Stomach (tissue), 9 donors: Measurements from ENCODE around the gene EEF1AKMT1. TPM values are rescaled to one million over a fixed set of nuclear protein-coding genes. Genes with fewer than 3 reads are reported as not detected.

ENCODE experiments used
- DNase-seq, 2 donors: peaks; one replicate each; pipeline versions ENCODE4 v3.0.0 to v3.0.0-alpha.2; 2013 to 2019
- H3K27ac ChIP-seq, 5 donors: fragments of 200-600 bp in 4 of 5; sonication (generic) in 4 of 5; one replicate each; pipeline ENCODE4 v1.5.1; 2013 to 2019; ENCODE audit warnings: mild to moderate bottlenecking in 1 of 5, moderate library complexity in 1 of 5
- H3K27me3 ChIP-seq, 3 donors: fragments of 200-600 bp; sonication (generic); one replicate each; pipeline ENCODE4 v1.5.1; 2017 to 2019; ENCODE audit warnings: mixed run types in 1 of 3
- H3K36me3 ChIP-seq, 4 donors: fragments of 200-600 bp; sonication (generic); 1 replicate in 3 of 4; 2 replicates in 1 of 4; pipeline ENCODE4 v1.5.1; 2016 to 2019
- H3K4me1 ChIP-seq, 4 donors: fragments of 200-600 bp; sonication (generic); one replicate each; pipeline ENCODE4 v1.5.1; 2016 to 2019
- H3K4me3 ChIP-seq, 4 donors: fragments of 200-600 bp; sonication (generic) in 3 of 4; one replicate each; pipeline ENCODE4 v1.5.1; 2016 to 2019; ENCODE audit warnings: mild to moderate bottlenecking in 1 of 4
- H3K9me3 ChIP-seq, 4 donors: fragments of 200-600 bp; sonication (generic); one replicate each; pipeline ENCODE4 v1.5.1; 2016 to 2019
- CTCF ChIP-seq, 7 experiments: fragments of 450-650 bp in 4 of 7; fragments of 200-600 bp in 3 of 7; sonication (generic) in 3 of 7; IDR thresholded peaks; one replicate each; pipeline ENCODE4 v1.5.1; 2016 to 2019; ENCODE audit warnings: antibody characterized with exemption in 7 of 7, control low read depth in 2 of 7, mild to moderate bottlenecking in 1 of 7
- EP300 ChIP-seq: sonication (generic); formaldehyde crosslinking; IDR thresholded peaks from one replicate; pipeline ENCODE4 v1.6.1; 2017; ENCODE audit warnings: antibody characterized with exemption
- POLR2A ChIP-seq, 4 donors: fragments of 450-650 bp; IDR thresholded peaks; one replicate each; pipeline ENCODE4 v1.6.1; 2016; ENCODE audit warnings: antibody characterized with exemption in 4 of 4, control low read depth in 2 of 4, mild to moderate bottlenecking in 1 of 4, moderate library complexity in 1 of 4
- POLR2AphosphoS5 ChIP-seq, 3 donors: sonication (generic); formaldehyde crosslinking; IDR thresholded peaks; one replicate each; pipeline ENCODE4 v1.6.1; 2016; ENCODE audit warnings: antibody characterized with exemption in 3 of 3
- WGBS, 5 donors: extraction: QIAGEN DNeasy Blood & Tissue Kit in 3 of 5; methylation state at CpG; one replicate each; pipeline versions ENCODE4 v1.1.5 to v1.1.7; 2013 to 2018; 5-methylcytosine and 5-hydroxymethylcytosine counted together
- intact Hi-C: fragments of 100-400 bp; cut with DNase I; formaldehyde crosslinking; loops from one replicate; pipeline ENCODE4 v1.15.1; 2023; ENCODE audit warnings: low total_unique reads
- polyA plus RNA-seq, 3 donors: library from polyadenylated mRNA; stranded (reverse); fragments of 200-250 nt; gene quantifications; one replicate each; pipeline ENCODE4 v1.2.3, GENCODE V29; 2013
- total RNA-seq, 5 donors: library from RNA; depleted of rRNA; stranded (reverse); fragments of >200 nt; gene quantifications; one replicate each; pipeline versions ENCODE4 v1.1.0 to v1.2.3, GENCODE V29; 2014 to 2016
- donor health status: healthy with polysubstance abuse.
- donor health status: Bipolar disorder and iron deficiency.
- donor health status: healthy.

EEF1AKMT1 gene
- total and polyA plus RNA-seq, 8 donors: 3.1 to 14.1 (median 7.2) TPM; not detected in 1

GRCh38 chr13:20808874-20809273 is 35.1 kb upstream of the EEF1AKMT1 start:
- no peak for DNase-seq
- Histone ChIP-seq H3K36me3 (peaks cover 10 to 48% (median 39%) of the 10 kb centered on the region in 4 donors), H3K27me3 (no peaks in the 10 kb centered on the region), H3K27ac (no peak overlapping the region), H3K4me3 (no peak overlapping the region), H3K9me3 (no peaks in the 10 kb centered on the region), H3K4me1 (peaks cover 0 to 9% (median 6%) of the 10 kb centered on the region in 4 donors)
- intact Hi-C loops: no loop called here
- 94 to 98% (median 94%) methylated on average over 4 of the region's 4 CpGs for WGBS, 5 donors
- TF ChIP-seq POLR2A (IDR thresholded peaks at IDR 0.05): no peak
- TF ChIP-seq POLR2AphosphoS5 (IDR thresholded peaks at IDR 0.05): no peak
- no peak for TF ChIP-seq CTCF (IDR thresholded peaks at IDR 0.05)
- TF ChIP-seq EP300: no peak

GRCh38 chr13:20803180-20803965 is 29.6 kb upstream of the EEF1AKMT1 start:
- no peak overlapping the region for H3K27ac ChIP-seq
- H3K4me1 ChIP-seq: no peaks in the 10 kb centered on the region
- no peak for TF ChIP-seq POLR2AphosphoS5 (IDR thresholded peaks at IDR 0.05)
- no peak for TF ChIP-seq EP300
- TF ChIP-seq CTCF (IDR thresholded peaks at IDR 0.05): no peak
- no peak for TF ChIP-seq POLR2A (IDR thresholded peaks at IDR 0.05)
- intact Hi-C loops: no loop called here
- no peak overlapping the region for H3K4me3 ChIP-seq
- DNase-seq: no peak
- no peaks in the 10 kb centered on the region for H3K27me3 ChIP-seq
- 91 to 96% (median 94%) methylated on average over 3 of the region's 3 CpGs for WGBS, 5 donors
- H3K9me3 ChIP-seq: no peaks in the 10 kb centered on the region
- H3K36me3 ChIP-seq: peaks cover 13 to 66% (median 50%) of the 10 kb centered on the region in 4 donors

GRCh38 chr13:20801707-20802106 is 27.9 kb upstream of the EEF1AKMT1 start:
- no peaks in the 10 kb centered on the region for H3K9me3 ChIP-seq
- peaks cover 5 to 60% (median 49%) of the 10 kb centered on the region in 4 donors for H3K36me3 ChIP-seq
- no peak for DNase-seq
- WGBS, 5 donors: 57 to 72% (median 70%) methylated on average over 2 of the region's 2 CpGs
- no peak overlapping the region for H3K4me3 ChIP-seq
- no peaks in the 10 kb centered on the region for H3K27me3 ChIP-seq
- H3K4me1 ChIP-seq: peaks cover 0 to 12% (median 4%) of the 10 kb centered on the region in 4 donors
- TF ChIP-seq POLR2AphosphoS5 (IDR thresholded peaks at IDR 0.05) (no peak), EP300 (no peak), POLR2A (IDR thresholded peaks at IDR 0.05) (no peak), CTCF (IDR thresholded peaks at IDR 0.05) (no peak)
- H3K27ac ChIP-seq: no peak overlapping the region
- intact Hi-C loops: no loop called here

GRCh38 chr13:20799726-20800416 is 26.1 kb upstream of the EEF1AKMT1 start:
- intact Hi-C loops: no loop called here
- 78 to 83% (median 81%) methylated on average over 6 of the region's 6 CpGs for WGBS, 5 donors

More at GRCh38 chr13:20799726-20800416, 26.1 kb upstream of the EEF1AKMT1 start:
- Histone ChIP-seq H3K36me3 (peaks cover 12 to 64% (median 57%) of the 10 kb centered on the region in 4 donors), H3K27ac (no peak overlapping the region), H3K4me1 (peaks cover 0 to 12% (median 5%) of the 10 kb centered on the region in 4 donors), H3K27me3 (no peaks in the 10 kb centered on the region), H3K4me3 (no peak overlapping the region), H3K9me3 (no peaks in the 10 kb centered on the region)
- TF ChIP-seq POLR2AphosphoS5 (IDR thresholded peaks at IDR 0.05) (no peak), CTCF (IDR thresholded peaks at IDR 0.05) (no peak), EP300 (no peak), POLR2A (IDR thresholded peaks at IDR 0.05) (no peak)
- no peak for DNase-seq
